ENCODE data around the gene LRRK1.

Gene LRRK1

DNA sequence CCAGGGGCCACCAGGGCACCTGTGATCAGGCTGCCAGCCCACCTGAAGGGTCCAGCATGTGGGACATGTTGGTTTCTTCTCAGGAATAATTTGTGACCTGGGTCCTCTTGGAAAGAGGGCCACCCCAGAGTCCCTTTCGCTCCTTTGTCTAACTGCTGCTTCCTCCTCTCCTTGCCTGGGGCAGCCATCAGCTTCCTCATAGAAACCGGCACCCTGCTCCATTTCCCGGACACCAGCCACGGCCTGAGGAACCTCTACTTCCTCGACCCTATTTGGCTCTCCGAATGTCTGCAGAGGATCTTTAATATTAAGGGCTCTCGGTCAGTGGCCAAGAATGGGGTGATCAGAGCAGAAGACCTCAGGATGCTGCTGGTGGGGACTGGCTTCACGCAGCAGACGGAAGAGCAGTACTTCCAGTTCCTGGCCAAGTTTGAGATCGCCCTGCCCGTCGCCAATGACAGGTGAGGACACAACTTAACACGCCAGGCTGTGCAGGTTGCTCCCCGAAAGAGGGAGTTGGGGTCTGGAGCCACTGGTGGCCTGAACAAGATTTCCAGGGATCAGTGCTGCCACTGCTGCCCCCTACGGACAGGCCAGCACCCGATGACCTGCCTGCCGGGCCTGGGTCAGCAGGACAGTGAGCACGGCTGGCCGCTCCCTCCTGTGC is 109.7 kb downstream of the LRRK1 start:
- H3K4me3 ChIP-seq (ENCODE audit: low read length): no peak overlapping the region
- no peaks in the 10 kb centered on the region for H3K9me3 ChIP-seq (ENCODE audit: control insufficient read depth, low read length)
- H3K4me1 ChIP-seq (ENCODE audit: control insufficient read depth, insufficient read depth, low read length): no peaks in the 10 kb centered on the region
- H3K9ac ChIP-seq (ENCODE audit: low read length): no peak overlapping the region
- H3K36me3 ChIP-seq (ENCODE audit: control insufficient read depth, insufficient read depth, low read length): no peaks in the 10 kb centered on the region
- no peaks in the 10 kb centered on the region for H3K27me3 ChIP-seq (ENCODE audit: control insufficient read depth, insufficient read depth, low read length)

DNA sequence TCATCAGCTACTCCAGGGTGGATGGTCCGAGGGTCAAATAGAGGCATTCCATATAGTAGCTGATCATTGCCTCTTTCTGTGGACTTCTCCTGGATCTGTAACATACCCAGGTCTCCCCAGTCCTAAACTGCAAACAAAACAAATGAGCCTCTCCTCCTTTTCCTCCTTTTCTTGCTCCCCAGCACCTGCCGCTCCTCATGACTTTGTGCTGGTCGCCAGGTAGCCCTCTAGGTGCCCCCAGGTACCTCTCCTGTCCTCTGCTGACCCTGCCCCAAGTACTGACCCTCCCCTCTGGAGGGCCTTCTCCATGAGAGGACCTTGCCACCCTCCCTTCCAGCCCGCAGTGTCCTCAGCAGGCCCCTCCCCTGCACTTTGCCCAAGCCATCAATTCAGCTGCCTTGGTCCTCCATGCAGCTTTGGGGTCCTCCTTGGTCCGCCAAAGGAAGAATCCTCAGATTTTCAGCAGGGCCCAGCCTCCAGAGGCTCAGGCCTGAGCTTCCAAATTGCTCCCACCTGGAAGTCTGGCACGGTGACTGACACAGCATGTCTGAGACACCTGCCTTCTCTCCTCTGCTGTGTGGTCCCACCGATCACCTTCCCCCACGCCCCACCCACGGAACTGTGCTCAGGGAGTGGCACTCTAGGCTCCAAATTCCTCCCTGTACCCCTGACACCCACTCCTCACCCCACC is 111.0 kb downstream of the LRRK1 start:
- Histone ChIP-seq H3K36me3 (ENCODE audit: control insufficient read depth, insufficient read depth, low read length) (no peaks in the 10 kb centered on the region), H3K9ac (ENCODE audit: low read length) (no peak overlapping the region), H3K4me1 (ENCODE audit: control insufficient read depth, insufficient read depth, low read length) (no peaks in the 10 kb centered on the region), H3K9me3 (ENCODE audit: control insufficient read depth, low read length) (no peaks in the 10 kb centered on the region), H3K4me3 (ENCODE audit: low read length) (no peak overlapping the region), H3K27me3 (ENCODE audit: control insufficient read depth, insufficient read depth, low read length) (no peaks in the 10 kb centered on the region)

- Histone ChIP-seq H3K36me3 (ENCODE audit: control insufficient read depth, insufficient read depth, low read length) (no peaks in the 10 kb centered on the region), H3K27me3 (ENCODE audit: control insufficient read depth, insufficient read depth, low read length) (no peaks in the 10 kb centered on the region), H3K9ac (ENCODE audit: low read length) (no peak overlapping the region), H3K9me3 (ENCODE audit: control insufficient read depth, low read length) (no peaks in the 10 kb centered on the region), H3K4me1 (ENCODE audit: control insufficient read depth, insufficient read depth, low read length) (no peaks in the 10 kb centered on the region), H3K4me3 (ENCODE audit: low read length) (no peak overlapping the region)
Observed at GRCh38 chr15:101031213-101031612, 112.1 kb downstream of the LRRK1 start.

GRCh38 chr15:101033801-101034200 is 114.6 kb downstream of the LRRK1 start:
- H3K4me1 ChIP-seq (ENCODE audit: control insufficient read depth, insufficient read depth, low read length): no peaks in the 10 kb centered on the region
- no peak overlapping the region for H3K9ac ChIP-seq (ENCODE audit: low read length)
- H3K27me3 ChIP-seq (ENCODE audit: control insufficient read depth, insufficient read depth, low read length): no peaks in the 10 kb centered on the region
- H3K9me3 ChIP-seq (ENCODE audit: control insufficient read depth, low read length): no peaks in the 10 kb centered on the region
- H3K36me3 ChIP-seq (ENCODE audit: control insufficient read depth, insufficient read depth, low read length): no peaks in the 10 kb centered on the region
- H3K4me3 ChIP-seq (ENCODE audit: low read length): no peak overlapping the region

GRCh38 chr15:101035611-101036010 is 116.5 kb downstream of the LRRK1 start:
- H3K9ac ChIP-seq (ENCODE audit: low read length): no peak overlapping the region
- H3K9me3 ChIP-seq (ENCODE audit: control insufficient read depth, low read length): no peaks in the 10 kb centered on the region
- no peak overlapping the region for H3K4me3 ChIP-seq (ENCODE audit: low read length)
- no peaks in the 10 kb centered on the region for H3K4me1 ChIP-seq (ENCODE audit: control insufficient read depth, insufficient read depth, low read length)
- H3K27me3 ChIP-seq (ENCODE audit: control insufficient read depth, insufficient read depth, low read length): no peaks in the 10 kb centered on the region
- H3K36me3 ChIP-seq (ENCODE audit: control insufficient read depth, insufficient read depth, low read length): no peaks in the 10 kb centered on the region

GRCh38 chr15:101036189-101036588 is 117.0 kb downstream of the LRRK1 start:
- no peak overlapping the region for H3K9ac ChIP-seq (ENCODE audit: low read length)
- no peaks in the 10 kb centered on the region for H3K4me1 ChIP-seq (ENCODE audit: control insufficient read depth, insufficient read depth, low read length)
- no peaks in the 10 kb centered on the region for H3K9me3 ChIP-seq (ENCODE audit: control insufficient read depth, low read length)
- H3K27me3 ChIP-seq (ENCODE audit: control insufficient read depth, insufficient read depth, low read length): no peaks in the 10 kb centered on the region
- H3K4me3 ChIP-seq (ENCODE audit: low read length): no peak overlapping the region
- H3K36me3 ChIP-seq (ENCODE audit: control insufficient read depth, insufficient read depth, low read length): no peaks in the 10 kb centered on the region

- H3K36me3 ChIP-seq (ENCODE audit: control insufficient read depth, insufficient read depth, low read length): no peaks in the 10 kb centered on the region
- H3K4me1 ChIP-seq (ENCODE audit: control insufficient read depth, insufficient read depth, low read length): no peaks in the 10 kb centered on the region
- no peak overlapping the region for H3K9ac ChIP-seq (ENCODE audit: low read length)
- no peaks in the 10 kb centered on the region for H3K9me3 ChIP-seq (ENCODE audit: control insufficient read depth, low read length)
- no peaks in the 10 kb centered on the region for H3K27me3 ChIP-seq (ENCODE audit: control insufficient read depth, insufficient read depth, low read length)
- no peak overlapping the region for H3K4me3 ChIP-seq (ENCODE audit: low read length)
Observed at GRCh38 chr15:101037090-101037830, 118.1 kb downstream of the LRRK1 start.

- no peaks in the 10 kb centered on the region for H3K4me1 ChIP-seq (ENCODE audit: control insufficient read depth, insufficient read depth, low read length)
- no peaks in the 10 kb centered on the region for H3K27me3 ChIP-seq (ENCODE audit: control insufficient read depth, insufficient read depth, low read length)
- H3K9ac ChIP-seq (ENCODE audit: low read length): no peak overlapping the region
- no peaks in the 10 kb centered on the region for H3K36me3 ChIP-seq (ENCODE audit: control insufficient read depth, insufficient read depth, low read length)
- H3K4me3 ChIP-seq (ENCODE audit: low read length): no peak overlapping the region
- no peaks in the 10 kb centered on the region for H3K9me3 ChIP-seq (ENCODE audit: control insufficient read depth, low read length)
Observed at GRCh38 chr15:101038327-101039003, 119.3 kb downstream of the LRRK1 start.

DNA sequence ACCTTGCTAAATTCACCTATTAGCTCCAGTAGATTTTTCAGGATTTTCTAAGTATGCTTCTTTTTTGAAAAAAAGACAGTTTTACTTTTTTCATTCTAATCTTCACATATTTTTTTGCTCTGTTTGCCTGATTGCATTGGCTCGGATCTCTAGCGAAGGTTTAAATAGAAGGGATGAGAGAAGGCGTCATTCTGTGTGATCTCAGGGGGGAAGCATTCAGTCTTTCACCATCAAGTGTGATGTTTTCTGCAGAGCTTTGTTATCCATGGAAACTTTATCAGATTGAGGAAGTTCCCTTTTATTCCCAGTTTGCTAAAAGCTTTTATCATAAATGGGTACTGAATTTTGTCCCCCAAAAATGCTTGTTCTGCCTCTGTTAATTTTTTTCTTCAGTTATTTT is 120.3 kb downstream of the LRRK1 start:
- no peak overlapping the region for H3K4me3 ChIP-seq (ENCODE audit: low read length)
- no peaks in the 10 kb centered on the region for H3K27me3 ChIP-seq (ENCODE audit: control insufficient read depth, insufficient read depth, low read length)
- no peak overlapping the region for H3K9ac ChIP-seq (ENCODE audit: low read length)
- H3K4me1 ChIP-seq (ENCODE audit: control insufficient read depth, insufficient read depth, low read length): no peaks in the 10 kb centered on the region
- H3K9me3 ChIP-seq (ENCODE audit: control insufficient read depth, low read length): no peaks in the 10 kb centered on the region
- H3K36me3 ChIP-seq (ENCODE audit: control insufficient read depth, insufficient read depth, low read length): no peaks in the 10 kb centered on the region

- H3K27me3 ChIP-seq (ENCODE audit: control insufficient read depth, insufficient read depth, low read length): no peaks in the 10 kb centered on the region
- no peaks in the 10 kb centered on the region for H3K9me3 ChIP-seq (ENCODE audit: control insufficient read depth, low read length)
- H3K4me3 ChIP-seq (ENCODE audit: low read length): no peak overlapping the region
- no peaks in the 10 kb centered on the region for H3K36me3 ChIP-seq (ENCODE audit: control insufficient read depth, insufficient read depth, low read length)
- no peaks in the 10 kb centered on the region for H3K4me1 ChIP-seq (ENCODE audit: control insufficient read depth, insufficient read depth, low read length)
- H3K9ac ChIP-seq (ENCODE audit: low read length): no peak overlapping the region
Observed at GRCh38 chr15:101042320-101042719, 123.2 kb downstream of the LRRK1 start.

GRCh38 chr15:101043011-101043410 is 123.9 kb downstream of the LRRK1 start:
- Histone ChIP-seq H3K36me3 (ENCODE audit: control insufficient read depth, insufficient read depth, low read length) (no peaks in the 10 kb centered on the region), H3K4me1 (ENCODE audit: control insufficient read depth, insufficient read depth, low read length) (no peaks in the 10 kb centered on the region), H3K27me3 (ENCODE audit: control insufficient read depth, insufficient read depth, low read length) (no peaks in the 10 kb centered on the region)

More at GRCh38 chr15:101043011-101043410, 123.9 kb downstream of the LRRK1 start:
- Histone ChIP-seq H3K4me3 (ENCODE audit: low read length) (no peak overlapping the region), H3K9ac (ENCODE audit: low read length) (no peak overlapping the region), H3K9me3 (ENCODE audit: control insufficient read depth, low read length) (no peaks in the 10 kb centered on the region)
